Esophagus squamous epithelium (tissue), 5 donors: ENCODE data around the gene GNRHR. TPM values are rescaled to one million over a fixed set of nuclear protein-coding genes. Genes with fewer than 3 reads are reported as not detected.
A peak's percentile ranks its signal among the peaks of the same experiment; 100 is the strongest.
"Not testable (repeated sequence)": the region's sequence is repeated elsewhere in the genome, so short reads cannot be mapped to it uniquely, and the experiment has no call there.

Source experiments
- DNase-seq: peaks from one replicate; lab custom pipeline; 2025; lab: John Stamatoyannopoulos, UW
- H3K27ac ChIP-seq, 4 donors: fragments of 200-600 bp; sonication (generic); one replicate each; pipeline ENCODE4 v1.5.1; 2016 to 2019; ENCODE audit warnings: mild to moderate bottlenecking in 1 of 4
- H3K27me3 ChIP-seq, 4 donors: fragments of 200-600 bp; sonication (generic); 1 replicate in 3 of 4; 2 replicates in 1 of 4; pipeline versions ENCODE4 v1.5.1 to v1.6.0; 2017 to 2021; ENCODE audit warnings: antibody characterized with exemption in 1 of 4
- H3K36me3 ChIP-seq, 3 donors: fragments of 200-600 bp; sonication (generic); one replicate each; pipeline ENCODE4 v1.5.1; 2016 to 2019
- H3K4me1 ChIP-seq, 3 donors: fragments of 200-600 bp; sonication (generic); one replicate each; pipeline ENCODE4 v1.5.1; 2017 to 2019
- H3K4me3 ChIP-seq, 4 donors: fragments of 200-600 bp; sonication (generic); 1 replicate in 3 of 4; 2 replicates in 1 of 4; pipeline ENCODE4 v1.5.1; 2016 to 2019; ENCODE audit warnings: mild to moderate bottlenecking in 2 of 4, moderate library complexity in 1 of 4
- H3K9me3 ChIP-seq, 3 donors: fragments of 200-600 bp; sonication (generic); one replicate each; pipeline ENCODE4 v1.5.1; 2016 to 2019
- POLR2A ChIP-seq, 4 donors: fragments of 450-650 bp; IDR thresholded peaks; one replicate each; pipeline ENCODE4 v1.6.1; 2017; ENCODE audit warnings: antibody characterized with exemption in 4 of 4, mild to moderate bottlenecking in 4 of 4, moderate library complexity in 3 of 4
- WGBS, 2 donors: methylation state at CpG; one replicate each; pipeline ENCODE4 v1.1.5; 2018; 5-methylcytosine and 5-hydroxymethylcytosine counted together
- intact Hi-C: fragments of 100-400 bp; cut with DNase I; formaldehyde crosslinking; loops from one replicate; pipeline ENCODE4 v1.15.0; 2022
- total RNA-seq, 4 donors: library from RNA; depleted of rRNA; stranded (reverse); fragments of >200 nt; gene quantifications; one replicate each; pipeline ENCODE4 v1.1.0, GENCODE V29; 2016
- TF ChIP-seq, protein P1 (sequence below), 6 experiments: fragments of 450-650 bp in 4 of 6; fragments of 200-600 bp in 2 of 6; sonication (generic) in 2 of 6; IDR thresholded peaks; one replicate each; pipeline ENCODE4 v1.5.1; 2016 to 2019; ENCODE audit warnings: antibody characterized with exemption in 6 of 6, mild to moderate bottlenecking in 4 of 6, moderate library complexity in 4 of 6
- donor health status: DM: yes; HTN: yes; CAD: no.

GNRHR gene
- total RNA-seq, 4 donors from 2014 or later: 0.19 to 1.2 (median 0.51) TPM

- Histone ChIP-seq H3K9me3 (no peaks in the 10 kb centered on the region), H3K4me1 (no peaks in the 10 kb centered on the region), H3K27ac (no peak overlapping the region), H3K36me3 (no peaks in the 10 kb centered on the region), H3K4me3 (no peak overlapping the region), H3K27me3 (no peaks in the 10 kb centered on the region)
- no peak for DNase-seq
- TF ChIP-seq, protein P1, sequence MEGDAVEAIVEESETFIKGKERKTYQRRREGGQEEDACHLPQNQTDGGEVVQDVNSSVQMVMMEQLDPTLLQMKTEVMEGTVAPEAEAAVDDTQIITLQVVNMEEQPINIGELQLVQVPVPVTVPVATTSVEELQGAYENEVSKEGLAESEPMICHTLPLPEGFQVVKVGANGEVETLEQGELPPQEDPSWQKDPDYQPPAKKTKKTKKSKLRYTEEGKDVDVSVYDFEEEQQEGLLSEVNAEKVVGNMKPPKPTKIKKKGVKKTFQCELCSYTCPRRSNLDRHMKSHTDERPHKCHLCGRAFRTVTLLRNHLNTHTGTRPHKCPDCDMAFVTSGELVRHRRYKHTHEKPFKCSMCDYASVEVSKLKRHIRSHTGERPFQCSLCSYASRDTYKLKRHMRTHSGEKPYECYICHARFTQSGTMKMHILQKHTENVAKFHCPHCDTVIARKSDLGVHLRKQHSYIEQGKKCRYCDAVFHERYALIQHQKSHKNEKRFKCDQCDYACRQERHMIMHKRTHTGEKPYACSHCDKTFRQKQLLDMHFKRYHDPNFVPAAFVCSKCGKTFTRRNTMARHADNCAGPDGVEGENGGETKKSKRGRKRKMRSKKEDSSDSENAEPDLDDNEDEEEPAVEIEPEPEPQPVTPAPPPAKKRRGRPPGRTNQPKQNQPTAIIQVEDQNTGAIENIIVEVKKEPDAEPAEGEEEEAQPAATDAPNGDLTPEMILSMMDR (IDR thresholded peaks at IDR 0.05): no peak
- TF ChIP-seq POLR2A (IDR thresholded peaks at IDR 0.05): no peak
- intact Hi-C loops: no loop called here
Measured at GRCh38 chr4:67735325-67735724, 18.9 kb downstream of the GNRHR start.

DNA sequence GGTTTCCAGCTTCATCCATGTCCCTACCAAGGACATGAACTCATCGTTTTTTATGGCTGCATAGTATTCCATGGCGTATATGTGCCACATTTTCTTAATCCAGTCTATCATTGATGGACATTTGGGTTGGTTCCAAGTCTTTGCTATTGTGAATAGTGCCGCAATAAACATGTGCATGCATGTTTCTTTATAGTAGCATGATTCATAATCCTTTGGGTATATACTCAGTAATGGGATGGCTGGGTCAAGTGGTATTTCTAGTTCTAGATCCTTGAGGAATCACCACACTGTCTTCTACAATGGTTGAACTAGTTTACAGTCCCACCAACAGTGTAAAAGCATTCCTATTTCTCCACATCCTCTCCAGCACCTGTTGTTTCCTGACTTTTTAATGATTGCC, 23.7 kb downstream of the GNRHR start:
- DNase-seq, H3K27me3 ChIP-seq, H3K4me1 ChIP-seq, intact Hi-C loops, H3K27ac ChIP-seq, H3K4me3 ChIP-seq, H3K9me3 ChIP-seq, H3K36me3 ChIP-seq: not testable (repeated sequence)
- WGBS, 2 donors: 45 to 55% methylated on average over 3 of the region's 3 CpGs

DNA sequence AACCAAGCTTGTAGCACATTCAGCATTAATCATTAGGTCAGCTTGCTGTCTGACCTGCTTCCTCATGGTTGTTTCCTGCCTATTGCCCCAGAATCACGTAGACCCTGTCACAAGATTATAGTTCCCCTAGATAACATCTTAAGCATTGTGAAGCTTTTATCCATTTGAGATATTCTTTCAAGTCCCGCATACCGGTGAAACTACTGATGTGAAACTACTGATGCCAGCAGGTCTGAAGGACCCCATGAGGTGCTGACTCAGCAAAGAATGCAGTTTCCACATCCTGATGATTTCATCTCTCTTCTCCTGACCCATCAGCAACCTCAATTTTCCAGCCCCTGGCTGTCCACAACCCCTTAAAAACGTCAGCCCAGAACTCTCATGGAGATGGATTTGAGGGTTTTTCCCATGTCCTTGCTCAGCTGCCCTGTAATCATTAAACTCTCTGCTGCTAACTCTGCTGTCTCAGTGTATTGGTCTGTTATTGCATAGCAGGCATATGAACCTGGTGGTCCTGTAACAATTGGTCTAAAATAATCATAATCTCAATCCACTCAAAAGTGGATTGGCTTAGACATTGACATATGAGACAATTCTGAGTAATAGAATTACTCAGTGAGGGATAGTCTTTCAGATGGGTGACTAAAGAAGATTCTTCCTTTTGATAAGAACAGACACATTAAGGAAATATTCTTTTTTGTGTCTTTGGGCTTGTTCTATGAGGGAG, 26.9 kb downstream of the GNRHR start:
- H3K9me3 ChIP-seq: peaks cover 0 to 8% (median 0%) of the 10 kb centered on the region in 3 donors
- H3K27me3 ChIP-seq: no peaks in the 10 kb centered on the region
- H3K4me3 ChIP-seq: no peak overlapping the region
- H3K27ac ChIP-seq: no peak overlapping the region
- peaks cover 0 to 32% (median 10%) of the 10 kb centered on the region in 3 donors for H3K4me1 ChIP-seq
- WGBS, 2 donors: 64% methylated on average over 4 of the region's 4 CpGs
- TF ChIP-seq, protein P1 (IDR thresholded peaks at IDR 0.05): no peak
- TF ChIP-seq POLR2A (IDR thresholded peaks at IDR 0.05): no peak
- peaks cover 0 to 10% (median 0%) of the 10 kb centered on the region in 3 donors for H3K36me3 ChIP-seq
- intact Hi-C loops: no loop called here
- DNase-seq: no peak

GRCh38 chr4:67725981-67726380, 28.2 kb downstream of the GNRHR start:
- no peak for DNase-seq
- Histone ChIP-seq H3K36me3 (peaks cover 0 to 13% (median 0%) of the 10 kb centered on the region in 3 donors), H3K4me3 (no peak overlapping the region), H3K27me3 (no peaks in the 10 kb centered on the region), H3K27ac (no peak overlapping the region), H3K9me3 (peaks cover 0 to 8% (median 0%) of the 10 kb centered on the region in 3 donors), H3K4me1 (peaks cover 0 to 45% (median 10%) of the 10 kb centered on the region in 3 donors)
- WGBS, 2 donors: 41 to 57% methylated on average over 4 of the region's 4 CpGs
- intact Hi-C loops: no loop called here
- TF ChIP-seq POLR2A (IDR thresholded peaks at IDR 0.05): no peak
- TF ChIP-seq, protein P1 (IDR thresholded peaks at IDR 0.05): no peak

DNA sequence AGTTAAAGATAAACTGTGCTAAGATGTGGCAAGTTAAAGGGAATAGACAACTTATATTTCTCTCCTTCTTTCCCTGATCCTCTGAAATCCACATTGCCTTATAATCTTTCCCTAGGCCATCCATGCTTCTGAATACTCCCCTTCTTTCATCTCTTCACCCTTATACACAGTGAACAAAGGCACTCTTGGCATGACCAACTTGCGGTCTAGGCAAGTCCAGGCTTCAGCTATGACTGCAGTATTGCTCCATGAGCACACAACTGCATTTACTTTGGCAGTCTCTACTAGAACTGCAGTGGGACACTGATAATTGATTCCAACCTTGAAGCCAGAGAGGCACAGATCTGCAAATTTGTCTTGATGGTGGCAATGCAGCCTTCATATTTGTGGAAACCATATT, 29.1 kb downstream of the GNRHR start:
- WGBS, 2 donors: 62 to 69% methylated on average over 1 of the region's 1 CpG
- intact Hi-C loops: no loop called here
- Histone ChIP-seq H3K4me3 (no peak overlapping the region), H3K27ac (peak overlapping the region in 3 of 4 donors; percentile 27 to 50 (median 43)), H3K36me3 (peaks cover 0 to 21% (median 0%) of the 10 kb centered on the region in 3 donors), H3K4me1 (peaks cover 0 to 45% (median 10%) of the 10 kb centered on the region in 3 donors), H3K9me3 (peaks cover 0 to 7% (median 0%) of the 10 kb centered on the region in 3 donors), H3K27me3 (no peaks in the 10 kb centered on the region)
- TF ChIP-seq POLR2A (IDR thresholded peaks at IDR 0.05): no peak
- TF ChIP-seq, protein P1 (IDR thresholded peaks at IDR 0.05): no peak
- no peak for DNase-seq
